K562 (cell line): ENCODE data around the gene CCL3. TPM values are rescaled to one million over a fixed set of nuclear protein-coding genes. Genes with fewer than 3 reads are reported as not detected.
A peak's percentile ranks its signal among the peaks of the same experiment; 100 is the strongest.

Experiments
- ATAC-seq: fragments of 200-7000 bp; cut with Tn5 transposase; 3 replicates; pipeline ENCODE4 v1.9.1; 2020; ENCODE audit warnings: moderate library complexity
- BruUV-seq: library from RNA; stranded (reverse); fragments of 400-500 nt; replicated peaks from 2 replicates; lab custom pipeline; 2021; lab: Mats Ljungman, UMichigan
- CTCF ChIA-PET: fragments of 300-600 bp; formaldehyde crosslinking; extraction: SDS; loops from one replicate; lab custom pipeline; 2021; ENCODE audit warnings: low intra/inter-chr PET ratio; lab: Yijun Ruan, JAX
- POLR2A ChIA-PET: fragments of 300-600, 350-650 bp; sonication (Branson Sonifier 250); formaldehyde crosslinking; extraction: SDS; loops from one replicate; lab custom pipeline; 2021; ENCODE audit warnings: antibody characterized with exemption, inconsistent platforms; lab: Yijun Ruan, JAX
- DNase-seq, 4 experiments: peaks; one replicate each; pipeline versions ENCODE4 v3.0.0 to v3.0.0-alpha.2; 2011 to 2018; ENCODE audit warnings: low spot score in 3 of 4, mixed read lengths in 3 of 4; ENCODE audit errors: extremely low read depth in 1 of 4
- FAIRE-seq: peaks from 2 replicates; lab custom pipeline; 2011; peaks lifted over from hg19 to GRCh38; lab: Jason Lieb, UNC
- H2AFZ ChIP-seq: 2 replicates; pipeline ENCODE4 v1.6.0; 2011; ENCODE audit warnings: low read depth, low read length, control low read depth, inconsistent platforms
- H3K27ac ChIP-seq: fragments of 200-600 bp; 3 replicates; pipeline ENCODE4 v1.8.0; 2011; ENCODE audit warnings: low read depth, mild to moderate bottlenecking, control low read depth, inconsistent platforms, low read length, moderate library complexity, mixed read lengths; ENCODE audit errors: extremely low read depth
- H3K27me3 ChIP-seq, 2 experiments: fragments of 300-600 bp in 1 of 2; 2 replicates in 1 of 2; 3 replicates in 1 of 2; pipeline versions ENCODE4 v1.6.0 to v1.8.0; 2011; ENCODE audit warnings: inconsistent platforms in 2 of 2, low read length in 2 of 2, mild to moderate bottlenecking in 1 of 2, mixed read lengths in 1 of 2, moderate library complexity in 1 of 2; ENCODE audit not compliant: control insufficient read depth in 2 of 2, insufficient read depth in 2 of 2
- H3K36me3 ChIP-seq: fragments of 300-600 bp; 3 replicates; pipeline ENCODE4 v1.8.0; 2011; ENCODE audit warnings: mild to moderate bottlenecking, low read length, inconsistent platforms; ENCODE audit not compliant: control insufficient read depth, insufficient read depth
- H3K4me1 ChIP-seq, 2 experiments: fragments of 200-600 bp in 1 of 2; replicated peaks in 1 of 2; 2 replicates in 1 of 2; 3 replicates in 1 of 2; pipeline versions ENCODE4 v1.5.1 to v1.8.0; 2011; ENCODE audit warnings: inconsistent platforms in 2 of 2, low read length in 2 of 2, mild to moderate bottlenecking in 1 of 2, mixed read lengths in 1 of 2, moderate library complexity in 1 of 2; ENCODE audit not compliant: control insufficient read depth in 2 of 2, insufficient read depth in 2 of 2
- H3K4me2 ChIP-seq: 2 replicates; pipeline ENCODE4 v1.6.1; 2011; ENCODE audit warnings: low read length, control low read depth, inconsistent platforms, mixed read lengths; ENCODE audit not compliant: insufficient read depth
- H3K4me3 ChIP-seq: fragments of 200-600 bp; sonication (generic), shearing (Covaris generic); 2 replicates; pipeline ENCODE4 v1.5.1; 2016; ENCODE audit warnings: control low read depth, inconsistent platforms
- H3K79me2 ChIP-seq: fragments of 200-600 bp; 3 replicates; pipeline ENCODE4 v1.8.0; 2011; ENCODE audit warnings: low read length, inconsistent platforms; ENCODE audit not compliant: control insufficient read depth, insufficient read depth
- H3K9ac ChIP-seq, 2 experiments: 2 replicates each; pipeline versions ENCODE4 v1.6.0 to v1.6.1; 2011; ENCODE audit warnings: low read depth in 2 of 2, low read length in 2 of 2, control low read depth in 1 of 2, inconsistent platforms in 1 of 2, mild to moderate bottlenecking in 1 of 2, mixed read lengths in 1 of 2; ENCODE audit not compliant: insufficient read depth in 1 of 2
- H3K9me1 ChIP-seq: one replicate; pipeline ENCODE4 v1.6.0; 2011; ENCODE audit warnings: inconsistent platforms, mild to moderate bottlenecking, low read length, moderate library complexity; ENCODE audit not compliant: control insufficient read depth, insufficient read depth
- H3K9me3 ChIP-seq: replicated peaks from 2 replicates; pipeline ENCODE4 v1.5.1; 2011; ENCODE audit warnings: low read depth, low read length, inconsistent platforms; ENCODE audit not compliant: control insufficient read depth, insufficient read depth
- H4K20me1 ChIP-seq: replicated peaks from 2 replicates; pipeline ENCODE4 v1.6.1; 2011; ENCODE audit warnings: low read length, inconsistent platforms, mixed read lengths; ENCODE audit not compliant: control insufficient read depth, insufficient read depth
- GATAD2B ChIP-seq: fragments of 450-650 bp; IDR thresholded peaks from 2 replicates; pipeline ENCODE4 v1.6.1; 2017; ENCODE audit warnings: mild to moderate bottlenecking, borderline replicate concordance
- NRF1 ChIP-seq, 2 experiments: fragments of 450-650 bp; IDR thresholded peaks in 1 of 2; conservative IDR thresholded peaks in 1 of 2; 2 replicates each; pipeline ENCODE4 v1.6.1; 2014; ENCODE audit warnings: mild to moderate bottlenecking in 2 of 2
- ZNF830 ChIP-seq: fragments of 250-450 bp; sonication (Bioruptor Pico); IDR thresholded peaks from 2 replicates; pipeline ENCODE4 v1.5.0; 2021; ENCODE audit warnings: mild to moderate bottlenecking
- WGBS: fragments of 100-300 bp; shearing (Covaris generic); methylation state at CpG from one replicate; pipeline ENCODE4 v1.1.6; 2016; ENCODE audit warnings: low coverage, mixed read lengths; ENCODE audit not compliant: insufficient coverage; ENCODE audit errors: missing lambda C conversion rate; 5-methylcytosine and 5-hydroxymethylcytosine counted together
- in situ Hi-C: fragments of 300-500 bp; cut with MboI; formaldehyde crosslinking; loops from 4 replicates; pipeline ENCODE4 v1.15.0; 2018; ENCODE audit warnings: inconsistent platforms, mixed read lengths
- intact Hi-C: fragments of 100-400 bp; cut with micrococcal nuclease; formaldehyde crosslinking; loops from 2 replicates; pipeline ENCODE4 v1.14.2; 2022
- polyA plus RNA-seq, 8 experiments: library from polyadenylated mRNA; depleted of rRNA in 4 of 8; stranded (reverse) in 5 of 8; unstranded in 3 of 8; fragments of >200 nt; fragmentation: Nextera tagmentation in 2 of 8; fragmentation: Illumina TruSeq in 1 of 8; extraction: Ambion mirVana in 2 of 8; extraction: Trizol in 1 of 8; gene quantifications; 2 replicates each; pipeline versions ENCODE4 v1.2.1 to v1.2.3, GENCODE V29; 2011 to 2014; ENCODE audit warnings: inconsistent platforms in 1 of 8, missing spikeins in 1 of 8
- total RNA-seq, 7 experiments: library from RNA; depleted of rRNA in 6 of 7; stranded (reverse); fragments of >200 nt in 6 of 7; fragmentation: Illumina TruSeq in 2 of 7; extraction: Trizol in 2 of 7; gene quantifications; 2 replicates each; pipeline versions ENCODE4 v1.2.1 to v1.2.3, GENCODE V29; 2011 to 2021; ENCODE audit warnings: low replicate concordance in 1 of 7
- TF ChIP-seq, protein P1 (sequence below), 3 experiments: IDR thresholded peaks in 2 of 3; conservative IDR thresholded peaks in 1 of 3; 2 replicates each; pipeline ENCODE4 v1.5.1; 2011 to 2012; ENCODE audit warnings: low read length in 3 of 3, mild to moderate bottlenecking in 3 of 3, control low read depth in 2 of 3, improper control_type of control experiment in 1 of 3, inconsistent platforms in 1 of 3, low read depth in 1 of 3, mixed read lengths in 1 of 3, moderate library complexity in 1 of 3; ENCODE audit not compliant: insufficient read depth in 2 of 3

The CCL3 gene
- total and polyA plus RNA-seq, 9 of the 15 experiments (the other 6 are each of a cell fraction or from before 2014, with no cell fraction given), result 0.58 TPM; not detected in 8

DNA sequence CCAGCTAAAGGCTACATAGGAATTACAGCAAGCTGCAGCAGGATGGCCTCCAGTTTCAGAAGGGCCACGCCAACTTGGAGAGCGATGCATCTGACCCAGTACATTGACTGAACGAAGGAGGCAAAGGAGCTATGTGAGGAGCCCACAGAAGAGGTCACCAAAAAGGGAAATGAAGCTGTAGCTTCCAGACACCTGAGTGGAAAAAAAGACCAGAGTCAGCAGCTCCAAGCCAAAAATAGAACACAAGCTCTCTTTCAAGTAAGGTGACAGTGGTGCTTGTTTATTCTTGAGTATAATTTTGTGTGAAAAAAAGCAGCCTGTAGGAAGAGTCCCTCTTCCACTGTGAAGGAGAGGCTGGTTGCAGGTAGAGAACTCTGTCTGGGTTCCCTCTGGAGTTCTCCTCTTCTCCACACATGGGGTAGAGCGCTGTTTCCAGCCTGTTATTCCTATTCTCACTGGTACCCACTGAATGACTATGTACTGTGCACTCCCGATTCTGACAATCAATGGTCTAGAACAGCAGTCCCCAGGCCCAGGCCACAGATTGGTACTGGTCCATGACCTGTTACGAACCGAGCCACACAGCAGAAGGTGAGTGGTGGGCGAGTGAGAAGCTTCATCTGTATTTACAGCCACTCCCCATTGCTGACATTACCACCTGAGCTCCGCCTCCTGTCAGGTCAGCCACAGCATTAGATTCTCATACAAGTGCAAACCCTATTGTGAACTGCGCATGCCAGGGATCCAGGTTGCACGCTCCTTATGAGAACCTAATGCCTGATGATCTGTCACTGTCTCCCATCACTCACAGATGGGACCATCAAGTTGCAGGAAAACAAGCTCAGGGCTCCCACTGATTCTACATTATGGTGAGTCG is 28.8 kb upstream of the CCL3 start:
- Histone ChIP-seq H3K4me2 (no peak overlapping the region), H2AFZ (no peak overlapping the region), H3K9me3 (no peaks in the 10 kb centered on the region), H3K79me2 (no peaks in the 10 kb centered on the region), H3K9ac (no peak overlapping the region), H3K4me3 (no peak overlapping the region), H3K36me3 (no peaks in the 10 kb centered on the region), H4K20me1 (no peaks in the 10 kb centered on the region), H3K4me1 (no peaks in the 10 kb centered on the region), H3K9me1 (no peaks in the 10 kb centered on the region), H3K27ac (no peak overlapping the region), H3K27me3 (no peaks in the 10 kb centered on the region)
- ATAC-seq (peak; percentile 70; the same call in 2 of the 3 replicates), DNase-seq (no peak), FAIRE-seq (no peak)
- no TSS peak for BruUV-seq
- ChIA-PET CTCF (no interaction called here), POLR2A (interaction anchor here (1.2 to 2.0 kb wide), 2 partner anchors 8 to 10 kb away, joined by 5 to 9 read pairs; no protein-coding TSS in a partner anchor)
- TF ChIP-seq ZNF830 (CRISPR knock-in tag) (no peak), GATAD2B (no peak), NRF1 (conservative IDR thresholded peaks at IDR 0.05 in 1 of 2, IDR thresholded peaks at IDR 0.05 in 1 of 2) (peak; percentile 52 to 61)
- TF ChIP-seq, protein P1, sequence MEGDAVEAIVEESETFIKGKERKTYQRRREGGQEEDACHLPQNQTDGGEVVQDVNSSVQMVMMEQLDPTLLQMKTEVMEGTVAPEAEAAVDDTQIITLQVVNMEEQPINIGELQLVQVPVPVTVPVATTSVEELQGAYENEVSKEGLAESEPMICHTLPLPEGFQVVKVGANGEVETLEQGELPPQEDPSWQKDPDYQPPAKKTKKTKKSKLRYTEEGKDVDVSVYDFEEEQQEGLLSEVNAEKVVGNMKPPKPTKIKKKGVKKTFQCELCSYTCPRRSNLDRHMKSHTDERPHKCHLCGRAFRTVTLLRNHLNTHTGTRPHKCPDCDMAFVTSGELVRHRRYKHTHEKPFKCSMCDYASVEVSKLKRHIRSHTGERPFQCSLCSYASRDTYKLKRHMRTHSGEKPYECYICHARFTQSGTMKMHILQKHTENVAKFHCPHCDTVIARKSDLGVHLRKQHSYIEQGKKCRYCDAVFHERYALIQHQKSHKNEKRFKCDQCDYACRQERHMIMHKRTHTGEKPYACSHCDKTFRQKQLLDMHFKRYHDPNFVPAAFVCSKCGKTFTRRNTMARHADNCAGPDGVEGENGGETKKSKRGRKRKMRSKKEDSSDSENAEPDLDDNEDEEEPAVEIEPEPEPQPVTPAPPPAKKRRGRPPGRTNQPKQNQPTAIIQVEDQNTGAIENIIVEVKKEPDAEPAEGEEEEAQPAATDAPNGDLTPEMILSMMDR (IDR thresholded peaks at IDR 0.05 in 2 of 3, conservative IDR thresholded peaks at IDR 0.05 in 1 of 3; ENCODE audit: insufficient read depth in 2 of 3, low read depth in 1 of 3, low read length in 3 of 3), result peak in 2 of 3 experiments; percentile 15 to 21; a peak in 1 of 6 replicates
- in situ Hi-C loops, result no loop called here
- WGBS, result 1% methylated on average over 12 of the region's 12 CpGs
- intact Hi-C loops, result no loop called here
